Keratinocyte (primary cell): ENCODE measurements around the gene EIF4E2. TPM values are rescaled to one million over a fixed set of nuclear protein-coding genes. Genes with fewer than 3 reads are reported as not detected.

Experiments used
- DNase-seq: peaks from one replicate; pipeline ENCODE4 v3.0.0-alpha.2; 2011; ENCODE audit warnings: low read depth, missing footprints, low spot score
- FAIRE-seq: peaks from 2 replicates; lab custom pipeline; 2011; peaks lifted over from hg19 to GRCh38; lab: Jason Lieb, UNC
- H2AFZ ChIP-seq: 2 replicates; pipeline ENCODE4 v1.6.0; 2012; ENCODE audit warnings: low read length, control low read depth, inconsistent platforms; ENCODE audit not compliant: control insufficient read depth
- H3K27ac ChIP-seq: 2 replicates; pipeline ENCODE4 v1.5.1; 2011; ENCODE audit warnings: low read length; ENCODE audit not compliant: control insufficient read depth, insufficient read depth
- H3K27me3 ChIP-seq: 3 replicates; pipeline ENCODE4 v1.6.0; 2011; ENCODE audit warnings: low read length; ENCODE audit not compliant: control insufficient read depth, insufficient read depth; ENCODE audit errors: extremely low read depth
- H3K36me3 ChIP-seq, 2 experiments: 2 replicates in 1 of 2; 3 replicates in 1 of 2; pipeline ENCODE4 v1.5.1; 2011; ENCODE audit warnings: low read length in 2 of 2, mild to moderate bottlenecking in 1 of 2; ENCODE audit not compliant: control insufficient read depth in 2 of 2, insufficient read depth in 2 of 2; ENCODE audit errors: extremely low read depth in 1 of 2
- H3K4me1 ChIP-seq: 3 replicates; pipeline ENCODE4 v1.5.1; 2011; ENCODE audit warnings: low read length; ENCODE audit not compliant: control insufficient read depth, insufficient read depth; ENCODE audit errors: extremely low read depth
- H3K4me2 ChIP-seq: 3 replicates; pipeline ENCODE4 v1.6.0; 2011; ENCODE audit warnings: low read depth, low read length; ENCODE audit not compliant: control insufficient read depth, insufficient read depth; ENCODE audit errors: extremely low read depth
- H3K4me3 ChIP-seq, 3 experiments: fragments of 200-600 bp in 1 of 3; sonication (generic) in 1 of 3; 2 replicates in 2 of 3; 3 replicates in 1 of 3; pipeline ENCODE4 v1.5.1; 2011 to 2016; ENCODE audit warnings: low read length in 3 of 3, mild to moderate bottlenecking in 3 of 3, control low read depth in 2 of 3, inconsistent platforms in 1 of 3, low read depth in 1 of 3, mixed read lengths in 1 of 3, mixed run types in 1 of 3, moderate library complexity in 1 of 3; ENCODE audit not compliant: control insufficient read depth in 2 of 3, insufficient read depth in 2 of 3; ENCODE audit errors: extremely low read depth in 1 of 3
- H3K79me2 ChIP-seq: 2 replicates; pipeline ENCODE4 v1.6.0; 2012; ENCODE audit warnings: low read length; ENCODE audit not compliant: control insufficient read depth, insufficient read depth
- H3K9ac ChIP-seq: 3 replicates; pipeline ENCODE4 v1.6.0; 2011; ENCODE audit warnings: low read length; ENCODE audit not compliant: control insufficient read depth, insufficient read depth; ENCODE audit errors: extremely low read depth
- H3K9me1 ChIP-seq: 3 replicates; pipeline ENCODE4 v1.6.0; 2011; ENCODE audit warnings: low read length; ENCODE audit not compliant: control insufficient read depth, insufficient read depth; ENCODE audit errors: extremely low read depth
- H3K9me3 ChIP-seq: 2 replicates; pipeline ENCODE4 v1.5.1; 2012; ENCODE audit warnings: low read depth, low read length; ENCODE audit not compliant: control insufficient read depth
- H4K20me1 ChIP-seq: 3 replicates; pipeline ENCODE4 v1.6.0; 2011; ENCODE audit warnings: low read length; ENCODE audit not compliant: control insufficient read depth, insufficient read depth; ENCODE audit errors: extremely low read depth
- EZH2 ChIP-seq: IDR thresholded peaks from one replicate; pipeline ENCODE4 v1.6.1; 2012; ENCODE audit warnings: inconsistent platforms, mild to moderate bottlenecking, low read length, moderate library complexity
- dilution Hi-C: fragments of 300-500 bp; cut with MboI; formaldehyde crosslinking; loops from one replicate; pipeline ENCODE4 v1.7.0; 2020; ENCODE audit warnings: low sequenced_read_pairs; ENCODE audit not compliant: extremely low pct_ligation_motif_present
- polyA plus RNA-seq, 5 experiments: library from polyadenylated mRNA; depleted of rRNA in 3 of 5; stranded (reverse) in 3 of 5; stranded (forward) in 1 of 5; unstranded in 1 of 5; fragments of >200 nt; gene quantifications; 1 replicate in 1 of 5; 2 replicates in 3 of 5; 3 replicates in 1 of 5; pipeline versions ENCODE4 v1.2.1 to v1.2.3, GENCODE V29; 2011 to 2012; ENCODE audit warnings: missing spikeins in 2 of 5, low read depth in 1 of 5, low replicate concordance in 1 of 5
- TF ChIP-seq, protein P1 (sequence below), 3 experiments: IDR thresholded peaks in 1 of 3; conservative IDR thresholded peaks in 1 of 3; optimal IDR thresholded peaks in 1 of 3; 2 replicates in 2 of 3; 3 replicates in 1 of 3; pipeline versions ENCODE3 to v1.5.1; 2011; ENCODE audit warnings: low read length in 3 of 3, mild to moderate bottlenecking in 3 of 3, moderate library complexity in 2 of 3, control low read depth in 1 of 3, inconsistent platforms in 1 of 3; ENCODE audit not compliant: insufficient read depth in 2 of 3; ENCODE audit errors: extremely low read depth in 1 of 3

The EIF4E2 gene
- polyA plus RNA-seq, 1 donor (not counting 4 experiments of a cell fraction or from before 2014, with no cell fraction given), result 79.2 TPM

DNA sequence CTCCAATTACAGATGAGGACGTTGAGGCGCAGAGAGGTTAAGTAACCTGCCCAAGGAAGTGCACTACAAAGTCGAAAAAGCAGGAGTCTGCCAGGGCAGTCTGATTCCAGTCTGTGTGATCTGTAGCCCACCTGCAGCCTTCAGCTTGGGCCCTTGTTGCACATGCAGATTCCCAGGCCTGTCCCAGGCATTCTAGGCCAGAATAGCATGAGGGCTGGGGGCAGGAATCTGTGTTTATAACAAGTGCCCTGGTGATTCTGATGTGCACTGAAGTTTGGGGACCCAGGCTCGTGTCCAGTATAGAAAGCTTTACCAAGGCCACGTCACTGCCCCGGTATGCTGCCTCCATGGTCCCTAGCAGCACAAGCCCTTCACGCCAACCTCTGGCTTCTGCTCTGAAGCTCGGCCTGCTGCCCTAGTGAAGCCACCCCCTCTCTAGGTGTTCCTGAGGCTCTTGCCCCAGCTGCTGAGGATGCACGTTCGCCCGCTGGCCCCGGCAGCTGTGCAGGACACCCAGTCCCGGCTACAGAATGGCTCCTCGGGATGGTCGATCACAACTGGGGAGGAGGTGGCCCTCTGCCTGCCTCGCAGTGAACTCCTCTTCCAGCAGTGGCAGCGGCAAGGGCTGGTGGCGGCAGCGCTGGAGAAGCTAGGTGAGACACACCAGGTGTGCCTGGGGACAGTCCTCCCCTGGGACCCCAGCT, 6.4 kb upstream of the EIF4E2 start:
- dilution Hi-C loops, result no loop called here
- peaks cover 3% of the 10 kb centered on the region for H3K4me1 ChIP-seq
- TF ChIP-seq, protein P1, sequence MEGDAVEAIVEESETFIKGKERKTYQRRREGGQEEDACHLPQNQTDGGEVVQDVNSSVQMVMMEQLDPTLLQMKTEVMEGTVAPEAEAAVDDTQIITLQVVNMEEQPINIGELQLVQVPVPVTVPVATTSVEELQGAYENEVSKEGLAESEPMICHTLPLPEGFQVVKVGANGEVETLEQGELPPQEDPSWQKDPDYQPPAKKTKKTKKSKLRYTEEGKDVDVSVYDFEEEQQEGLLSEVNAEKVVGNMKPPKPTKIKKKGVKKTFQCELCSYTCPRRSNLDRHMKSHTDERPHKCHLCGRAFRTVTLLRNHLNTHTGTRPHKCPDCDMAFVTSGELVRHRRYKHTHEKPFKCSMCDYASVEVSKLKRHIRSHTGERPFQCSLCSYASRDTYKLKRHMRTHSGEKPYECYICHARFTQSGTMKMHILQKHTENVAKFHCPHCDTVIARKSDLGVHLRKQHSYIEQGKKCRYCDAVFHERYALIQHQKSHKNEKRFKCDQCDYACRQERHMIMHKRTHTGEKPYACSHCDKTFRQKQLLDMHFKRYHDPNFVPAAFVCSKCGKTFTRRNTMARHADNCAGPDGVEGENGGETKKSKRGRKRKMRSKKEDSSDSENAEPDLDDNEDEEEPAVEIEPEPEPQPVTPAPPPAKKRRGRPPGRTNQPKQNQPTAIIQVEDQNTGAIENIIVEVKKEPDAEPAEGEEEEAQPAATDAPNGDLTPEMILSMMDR (optimal IDR thresholded peaks at IDR 0.05 in 1 of 3, IDR thresholded peaks at IDR 0.05 in 1 of 3, conservative IDR thresholded peaks at IDR 0.05 in 1 of 3; ENCODE audit: extremely low read depth in 1 of 3, insufficient read depth in 2 of 3, low read length in 3 of 3), result no peak
- no peak for TF ChIP-seq EZH2
- no peaks in the 10 kb centered on the region for H3K27me3 ChIP-seq
- no peaks in the 10 kb centered on the region for H3K9me1 ChIP-seq
- H3K79me2 ChIP-seq, result peaks cover 12% of the 10 kb centered on the region
- no peak for DNase-seq
- no peak for FAIRE-seq
- H3K9me3 ChIP-seq, result no peaks in the 10 kb centered on the region
- no peak overlapping the region for H2AFZ ChIP-seq
- H3K4me3 ChIP-seq, result no peak overlapping the region
- H3K9ac ChIP-seq, result no peak overlapping the region
- H3K36me3 ChIP-seq, result peaks cover 0 to 8% of the 10 kb centered on the region in 2 experiments
- H3K4me2 ChIP-seq, result no peak overlapping the region
- H4K20me1 ChIP-seq, result peaks cover 8% of the 10 kb centered on the region
- H3K27ac ChIP-seq, result no peak overlapping the region

DNA sequence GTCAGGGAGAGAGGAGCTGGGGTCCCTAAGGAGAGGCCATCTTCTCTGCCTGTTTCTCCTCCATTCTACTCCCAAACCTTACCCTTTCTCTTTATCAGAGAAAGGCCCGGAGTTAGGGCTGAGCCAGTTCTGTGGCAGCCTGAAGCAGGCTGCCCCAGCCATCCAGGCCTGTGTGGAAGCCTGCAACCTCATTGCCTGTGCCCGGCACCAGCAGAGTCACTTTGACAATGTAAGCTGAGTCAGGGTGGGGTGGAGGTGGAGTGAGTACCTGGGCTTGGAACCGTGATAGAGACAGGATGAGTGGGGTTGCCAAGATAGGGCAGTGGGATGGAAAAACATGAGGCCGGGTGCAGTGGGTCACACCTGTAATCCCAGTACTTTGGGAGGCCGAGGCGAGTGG, 5.8 kb upstream of the EIF4E2 start:
- Histone ChIP-seq H3K27ac (no peak overlapping the region), H2AFZ (no peak overlapping the region), H3K36me3 (peaks cover 0 to 8% of the 10 kb centered on the region in 2 experiments), H3K4me1 (peaks cover 2% of the 10 kb centered on the region), H3K27me3 (no peaks in the 10 kb centered on the region), H4K20me1 (peaks cover 8% of the 10 kb centered on the region), H3K9me1 (no peaks in the 10 kb centered on the region), H3K4me3 (no peak overlapping the region), H3K79me2 (peaks cover 17% of the 10 kb centered on the region), H3K9me3 (no peaks in the 10 kb centered on the region), H3K9ac (no peak overlapping the region), H3K4me2 (no peak overlapping the region)
- FAIRE-seq, result no peak
- dilution Hi-C loops, result no loop called here
- no peak for TF ChIP-seq EZH2
- TF ChIP-seq, protein P1 (optimal IDR thresholded peaks at IDR 0.05 in 1 of 3, IDR thresholded peaks at IDR 0.05 in 1 of 3, conservative IDR thresholded peaks at IDR 0.05 in 1 of 3; ENCODE audit: extremely low read depth in 1 of 3, insufficient read depth in 2 of 3, low read length in 3 of 3), result no peak
- no peak for DNase-seq
